ENCODE measurements around the gene LPP. TPM values are rescaled to one million over a fixed set of nuclear protein-coding genes. Genes with fewer than 3 reads are reported as not detected.

Gene LPP
- total RNA-seq, 1 donor from 2014 or later, result 218 TPM

DNA sequence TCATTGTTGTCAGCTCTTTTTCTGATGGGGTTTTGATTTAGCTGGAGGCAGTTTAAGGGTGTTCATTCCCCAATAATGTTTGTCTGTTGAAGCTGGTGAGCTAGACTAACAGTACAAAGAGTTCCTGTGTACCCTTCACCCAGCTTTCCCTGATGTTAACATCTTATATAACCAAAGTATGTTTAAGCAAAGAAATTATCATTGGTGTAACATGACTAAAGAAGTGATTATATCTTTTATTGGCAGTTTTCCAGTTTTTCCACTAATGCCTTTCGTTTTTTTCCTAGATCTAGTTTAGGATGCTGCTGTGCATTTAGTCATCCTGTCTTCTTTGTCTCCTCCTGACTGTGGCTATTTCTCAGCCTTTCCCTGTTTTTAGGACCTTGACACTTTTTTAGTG is 165.6 kb downstream of the LPP start:
- Histone ChIP-seq H3K4me3 (ENCODE audit: low read depth, low read length) (no peak overlapping the region), H3K36me3 (ENCODE audit: control insufficient read depth, insufficient read depth, low read length) (no peaks in the 10 kb centered on the region), H3K27me3 (ENCODE audit: control insufficient read depth, insufficient read depth, low read length) (no peaks in the 10 kb centered on the region)
- no peak for DNase-seq (ENCODE audit: low read depth)
- TF ChIP-seq, protein P1, sequence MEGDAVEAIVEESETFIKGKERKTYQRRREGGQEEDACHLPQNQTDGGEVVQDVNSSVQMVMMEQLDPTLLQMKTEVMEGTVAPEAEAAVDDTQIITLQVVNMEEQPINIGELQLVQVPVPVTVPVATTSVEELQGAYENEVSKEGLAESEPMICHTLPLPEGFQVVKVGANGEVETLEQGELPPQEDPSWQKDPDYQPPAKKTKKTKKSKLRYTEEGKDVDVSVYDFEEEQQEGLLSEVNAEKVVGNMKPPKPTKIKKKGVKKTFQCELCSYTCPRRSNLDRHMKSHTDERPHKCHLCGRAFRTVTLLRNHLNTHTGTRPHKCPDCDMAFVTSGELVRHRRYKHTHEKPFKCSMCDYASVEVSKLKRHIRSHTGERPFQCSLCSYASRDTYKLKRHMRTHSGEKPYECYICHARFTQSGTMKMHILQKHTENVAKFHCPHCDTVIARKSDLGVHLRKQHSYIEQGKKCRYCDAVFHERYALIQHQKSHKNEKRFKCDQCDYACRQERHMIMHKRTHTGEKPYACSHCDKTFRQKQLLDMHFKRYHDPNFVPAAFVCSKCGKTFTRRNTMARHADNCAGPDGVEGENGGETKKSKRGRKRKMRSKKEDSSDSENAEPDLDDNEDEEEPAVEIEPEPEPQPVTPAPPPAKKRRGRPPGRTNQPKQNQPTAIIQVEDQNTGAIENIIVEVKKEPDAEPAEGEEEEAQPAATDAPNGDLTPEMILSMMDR (IDR thresholded peaks at IDR 0.05; ENCODE audit: insufficient read depth, low read length, poor library complexity, severe bottlenecking), result no peak

DNA sequence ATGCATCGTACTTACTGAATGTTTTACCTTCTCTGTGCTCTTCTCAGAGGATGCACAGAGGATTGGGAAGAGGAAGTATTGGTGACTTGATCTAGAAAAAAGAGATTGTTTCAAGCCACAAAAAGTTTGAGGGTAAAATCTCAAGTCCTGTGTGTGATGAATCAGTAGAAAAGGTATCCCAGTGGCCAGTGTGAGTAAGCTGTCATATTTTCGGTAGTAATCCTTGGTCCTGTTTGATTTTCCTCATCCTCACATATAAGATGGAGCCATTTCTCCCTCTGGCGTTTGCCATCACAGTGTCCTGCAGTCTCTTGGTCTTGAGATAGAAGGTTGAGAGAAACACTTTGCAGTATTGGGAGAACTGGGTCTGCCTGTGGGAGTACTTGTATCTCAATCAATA is 166.8 kb downstream of the LPP start:
- TF ChIP-seq, protein P1 (IDR thresholded peaks at IDR 0.05; ENCODE audit: insufficient read depth, low read length, poor library complexity, severe bottlenecking), result no peak
- no peak for DNase-seq (ENCODE audit: low read depth)

DNA sequence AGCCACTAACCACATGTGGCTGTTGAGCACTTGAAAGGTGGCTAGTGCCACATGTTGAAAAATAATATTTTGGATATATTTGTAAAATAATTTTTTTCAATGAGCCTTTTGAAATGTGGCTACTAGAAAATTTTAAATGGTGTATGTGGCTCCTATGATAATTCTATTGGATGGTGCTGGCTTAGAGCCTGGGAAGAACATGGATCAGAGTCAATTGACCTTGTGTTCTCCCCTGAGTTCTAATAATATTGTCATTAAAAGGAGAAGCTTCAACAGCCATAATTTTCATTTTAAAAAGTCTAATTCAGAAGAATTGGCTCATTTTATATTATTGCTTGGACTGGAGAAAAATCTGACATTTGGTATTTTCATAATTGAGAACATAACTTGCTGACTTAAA is 167.3 kb downstream of the LPP start:
- H3K27me3 ChIP-seq (ENCODE audit: control insufficient read depth, insufficient read depth, low read length), result no peaks in the 10 kb centered on the region

More for the DNA sequence above, 166.8 kb downstream of the LPP start:
- Histone ChIP-seq H3K27me3 (ENCODE audit: control insufficient read depth, insufficient read depth, low read length) (no peaks in the 10 kb centered on the region), H3K4me3 (ENCODE audit: low read depth, low read length) (no peak overlapping the region), H3K36me3 (ENCODE audit: control insufficient read depth, insufficient read depth, low read length) (no peaks in the 10 kb centered on the region)

DNA sequence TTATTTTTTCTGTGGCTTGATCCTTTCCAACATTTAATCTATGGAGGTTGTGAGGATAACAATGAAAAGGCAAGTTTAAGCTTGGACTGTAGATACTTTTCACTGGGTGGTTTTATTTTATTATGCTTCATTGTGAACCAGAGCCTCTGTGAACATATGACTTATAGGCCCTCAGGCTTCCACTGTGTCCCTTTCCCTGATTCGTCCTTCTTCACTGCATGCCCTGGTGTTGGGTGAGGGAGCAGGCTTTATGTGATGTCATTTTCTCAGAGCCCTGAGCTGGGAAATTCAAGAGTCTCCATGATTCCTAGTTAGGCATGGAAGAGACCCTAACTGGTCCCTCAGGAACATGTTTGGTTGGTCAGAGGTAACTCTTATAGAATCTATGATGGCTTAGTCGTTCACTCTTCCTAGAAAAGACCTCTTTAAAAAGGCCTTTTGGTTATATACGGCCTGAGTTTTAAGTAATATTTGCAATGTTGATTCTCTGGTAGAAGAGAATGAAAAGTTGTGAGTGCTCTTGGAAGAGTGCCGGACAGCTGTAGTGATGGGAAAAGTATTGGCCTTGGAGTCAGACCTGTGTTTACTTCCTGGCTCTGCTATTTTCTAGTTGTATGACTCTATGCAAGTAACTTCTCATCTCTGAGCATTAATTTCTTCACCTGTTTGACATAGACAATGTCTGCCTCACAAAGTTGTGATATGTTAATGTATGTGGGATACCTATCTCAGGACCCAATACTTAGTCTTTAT is 168.4 kb downstream of the LPP start:
- Histone ChIP-seq H3K36me3 (ENCODE audit: control insufficient read depth, insufficient read depth, low read length) (no peaks in the 10 kb centered on the region), H3K4me3 (ENCODE audit: low read depth, low read length) (no peak overlapping the region), H3K27me3 (ENCODE audit: control insufficient read depth, insufficient read depth, low read length) (no peaks in the 10 kb centered on the region)
- no peak for DNase-seq (ENCODE audit: low read depth)
- TF ChIP-seq, protein P1 (IDR thresholded peaks at IDR 0.05; ENCODE audit: insufficient read depth, low read length, poor library complexity, severe bottlenecking), result no peak

More for the DNA sequence above, 167.3 kb downstream of the LPP start:
- TF ChIP-seq, protein P1 (IDR thresholded peaks at IDR 0.05; ENCODE audit: insufficient read depth, low read length, poor library complexity, severe bottlenecking), result no peak
- Histone ChIP-seq H3K4me3 (ENCODE audit: low read depth, low read length) (no peak overlapping the region), H3K36me3 (ENCODE audit: control insufficient read depth, insufficient read depth, low read length) (no peaks in the 10 kb centered on the region)
- no peak for DNase-seq (ENCODE audit: low read depth)

DNA sequence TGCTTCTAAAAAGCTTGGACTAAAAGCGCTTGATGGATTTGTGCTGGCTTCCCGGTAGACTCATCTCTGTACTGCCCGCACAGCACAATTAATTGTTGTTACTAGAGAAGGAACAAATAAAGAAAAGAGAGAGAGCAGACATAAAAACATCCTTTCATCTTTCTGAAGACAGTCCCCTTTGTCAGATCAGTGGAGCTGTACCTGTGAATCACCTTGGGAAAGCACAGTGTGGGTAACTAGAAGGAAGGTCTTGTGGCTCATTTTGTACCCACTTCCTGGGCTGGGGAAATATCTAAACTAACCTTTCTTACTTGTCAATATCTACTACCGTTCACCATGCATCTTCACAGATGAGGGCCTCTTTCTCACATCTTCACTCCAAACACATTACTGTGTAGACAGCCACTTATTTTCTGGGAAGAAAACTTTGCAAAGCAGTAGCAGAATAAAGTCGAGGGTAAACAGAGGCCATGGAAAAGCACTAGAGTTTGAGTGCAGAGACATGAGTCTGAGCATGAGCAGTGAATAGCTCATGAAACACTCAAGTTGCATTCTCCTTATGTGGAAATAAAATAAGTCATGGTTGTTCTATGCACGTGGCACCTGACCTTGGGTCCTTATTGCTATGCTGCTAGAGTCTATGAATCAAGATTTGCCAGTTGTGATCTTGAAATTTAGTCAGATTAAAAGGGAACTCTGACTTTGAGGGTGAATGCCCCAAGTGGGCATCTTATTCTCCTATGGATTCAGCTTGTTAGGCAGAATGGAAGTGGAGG is 169.3 kb downstream of the LPP start:
- no peaks in the 10 kb centered on the region for H3K27me3 ChIP-seq (ENCODE audit: control insufficient read depth, insufficient read depth, low read length)
- DNase-seq (ENCODE audit: low read depth), result no peak
- TF ChIP-seq, protein P1 (IDR thresholded peaks at IDR 0.05; ENCODE audit: insufficient read depth, low read length, poor library complexity, severe bottlenecking), result no peak

More for the DNA sequence above, 169.3 kb downstream of the LPP start:
- Histone ChIP-seq H3K4me3 (ENCODE audit: low read depth, low read length) (no peak overlapping the region), H3K36me3 (ENCODE audit: control insufficient read depth, insufficient read depth, low read length) (no peaks in the 10 kb centered on the region)

All from kidney epithelial cell (primary cell).